PFSK-1 (cell line): ENCODE data around the gene SLC29A1.

ENCODE experiments used
- FOXP2 ChIP-seq: optimal IDR thresholded peaks from 2 replicates; pipeline ENCODE3; 2011; ENCODE audit warnings: borderline replicate concordance, control low read depth, inconsistent platforms; ENCODE audit not compliant: insufficient read depth; ENCODE audit errors: extremely low read length, extremely low read depth
- POLR2AphosphoS5 ChIP-seq: IDR thresholded peaks from 2 replicates; pipeline ENCODE4 v1.6.1; 2012; ENCODE audit warnings: low read depth, mild to moderate bottlenecking, control low read depth, low read length, moderate library complexity
- REST ChIP-seq, 2 experiments: IDR thresholded peaks; 2 replicates each; pipeline versions ENCODE4 v1.6.1 to v1.8.0; 2011 to 2012; ENCODE audit warnings: low read depth in 2 of 2, low read length in 2 of 2, control low read depth in 1 of 2, inconsistent platforms in 1 of 2, mild to moderate bottlenecking in 1 of 2, moderate library complexity in 1 of 2; ENCODE audit not compliant: insufficient read depth in 1 of 2
- SIN3A ChIP-seq: IDR thresholded peaks from 2 replicates; pipeline ENCODE4 v1.6.1; 2012; ENCODE audit warnings: mild to moderate bottlenecking, low read length, moderate library complexity, borderline replicate concordance; ENCODE audit not compliant: insufficient read depth
- TAF1 ChIP-seq: IDR thresholded peaks from 2 replicates; pipeline ENCODE4 v1.6.1; 2012; ENCODE audit warnings: low read length, control low read depth, borderline replicate concordance; ENCODE audit not compliant: insufficient read depth

Gene SLC29A1

GRCh38 chr6:44270526-44271405 is 47.4 kb downstream of the SLC29A1 start:
- peak; percentile 77 to 92; a peak in 3 of 4 replicates for TF ChIP-seq REST (IDR thresholded peaks at IDR 0.05; ENCODE audit: insufficient read depth in 1 of 2, low read depth in 2 of 2, low read length in 2 of 2)
- TF ChIP-seq TAF1 = no peak
- TF ChIP-seq POLR2AphosphoS5 = no peak
- no peak for TF ChIP-seq FOXP2

GRCh38 chr6:44271406-44271723 is 48.0 kb downstream of the SLC29A1 start:
- no peak for TF ChIP-seq FOXP2

GRCh38 chr6:44271914-44272313 is 48.5 kb downstream of the SLC29A1 start:
- TF ChIP-seq SIN3A = no peak
- TF ChIP-seq FOXP2 = no peak
- no peak for TF ChIP-seq TAF1
- no peak for TF ChIP-seq POLR2AphosphoS5
- TF ChIP-seq REST (IDR thresholded peaks at IDR 0.05; ENCODE audit: insufficient read depth in 1 of 2, low read depth in 2 of 2, low read length in 2 of 2) = no peak

- TF ChIP-seq FOXP2 = no peak
- TF ChIP-seq TAF1 = no peak
- TF ChIP-seq REST (IDR thresholded peaks at IDR 0.05; ENCODE audit: insufficient read depth in 1 of 2, low read depth in 2 of 2, low read length in 2 of 2) = no peak
- no peak for TF ChIP-seq SIN3A
- TF ChIP-seq POLR2AphosphoS5 = no peak
Measured at GRCh38 chr6:44272529-44272928, 49.1 kb downstream of the SLC29A1 start.

- TF ChIP-seq POLR2AphosphoS5 (no peak), FOXP2 (no peak), TAF1 (no peak), REST (IDR thresholded peaks at IDR 0.05; ENCODE audit: insufficient read depth in 1 of 2, low read depth in 2 of 2, low read length in 2 of 2) (no peak), SIN3A (no peak)
Measured at GRCh38 chr6:44272999-44273566, 49.7 kb downstream of the SLC29A1 start.
